GM19397 (cell line): ENCODE results near the gene EPYC.

Experiments
- ATAC-seq: cut with Tn5 transposase; IDR thresholded peaks from one replicate; pipeline ENCODE4 v1.9.1; 2021; ENCODE audit warnings: mild to moderate bottlenecking, moderate library complexity; ENCODE audit not compliant: unreplicated experiment

The EPYC gene

GRCh38 chr12:90915353-90915752 is 89.4 kb downstream of the EPYC start:
- ATAC-seq, result no peak
